ENCODE measurements around the gene RBM33. TPM values are rescaled to one million over a fixed set of nuclear protein-coding genes. Genes with fewer than 3 reads are reported as not detected.
A peak's percentile ranks its signal among the peaks of the same experiment; 100 is the strongest.

Gene RBM33
- total RNA-seq, 2 donors from 2014 or later: 74.7 to 76.1 TPM

DNA sequence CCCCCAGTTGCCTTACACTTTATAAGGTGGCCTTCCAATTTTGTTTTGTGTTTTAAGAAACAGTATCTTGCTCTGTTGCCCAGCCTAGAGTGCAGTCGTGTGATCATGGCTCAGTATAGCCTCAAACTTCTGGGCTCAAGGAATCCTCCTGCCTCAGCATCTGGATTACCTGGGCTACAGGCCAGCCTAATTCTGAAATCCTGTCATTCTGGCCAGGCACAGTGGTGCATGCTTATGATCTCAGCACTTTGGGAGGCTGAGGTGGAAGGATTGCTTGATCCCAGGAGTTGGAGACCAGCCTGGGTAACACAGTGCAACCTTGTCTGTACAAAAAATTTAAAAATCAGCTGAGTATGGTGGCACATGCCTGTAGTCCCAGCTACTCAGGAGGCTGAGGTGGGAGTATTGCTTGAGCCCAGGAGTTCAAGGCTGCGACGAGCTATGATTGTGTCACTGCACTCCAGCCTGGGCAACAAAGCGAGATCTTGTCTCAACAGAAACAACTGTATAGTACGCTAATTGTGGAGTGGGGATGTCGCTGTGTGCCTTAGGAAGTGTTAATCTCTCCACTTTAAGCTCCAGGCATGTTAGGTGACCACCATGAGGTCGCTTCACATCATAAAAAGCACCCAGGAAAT is 24.7 kb upstream of the RBM33 start:
- no peak for ATAC-seq
- no peak for DNase-seq (ENCODE audit: low spot score in 2 of 2)
- peaks cover 7% of the 10 kb centered on the region in 2 donors for H3K9me3 Mint-ChIP-seq
- no peak overlapping the region for H3K27ac Mint-ChIP-seq
- H3K36me3 Mint-ChIP-seq: peaks cover 6 to 24% of the 10 kb centered on the region in 2 donors

DNA sequence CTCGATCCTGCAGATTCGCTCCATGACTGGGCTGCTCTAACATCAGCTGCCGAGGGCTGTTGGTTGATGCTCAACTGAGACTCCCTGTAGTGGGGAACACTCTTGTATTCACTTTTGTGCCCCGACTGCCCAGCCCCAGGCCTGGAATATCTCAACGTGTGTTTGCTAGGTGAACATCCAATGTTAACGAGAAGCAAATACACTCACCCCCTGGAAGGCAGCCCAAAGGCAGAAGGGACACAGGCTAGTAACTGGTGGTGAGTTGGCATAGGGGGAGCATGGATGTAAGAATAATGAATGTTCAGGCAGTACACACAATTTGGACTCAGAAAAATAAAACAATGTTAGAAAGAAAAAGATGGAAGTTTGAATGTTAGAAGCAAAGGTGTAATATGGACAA is 24.0 kb upstream of the RBM33 start:
- no peak overlapping the region for H3K27ac Mint-ChIP-seq
- peaks cover 0 to 16% of the 10 kb centered on the region in 2 donors for H3K36me3 Mint-ChIP-seq
- no peak for ATAC-seq
- H3K9me3 Mint-ChIP-seq: no peaks in the 10 kb centered on the region
- no peak for DNase-seq (ENCODE audit: low spot score in 2 of 2)

DNA sequence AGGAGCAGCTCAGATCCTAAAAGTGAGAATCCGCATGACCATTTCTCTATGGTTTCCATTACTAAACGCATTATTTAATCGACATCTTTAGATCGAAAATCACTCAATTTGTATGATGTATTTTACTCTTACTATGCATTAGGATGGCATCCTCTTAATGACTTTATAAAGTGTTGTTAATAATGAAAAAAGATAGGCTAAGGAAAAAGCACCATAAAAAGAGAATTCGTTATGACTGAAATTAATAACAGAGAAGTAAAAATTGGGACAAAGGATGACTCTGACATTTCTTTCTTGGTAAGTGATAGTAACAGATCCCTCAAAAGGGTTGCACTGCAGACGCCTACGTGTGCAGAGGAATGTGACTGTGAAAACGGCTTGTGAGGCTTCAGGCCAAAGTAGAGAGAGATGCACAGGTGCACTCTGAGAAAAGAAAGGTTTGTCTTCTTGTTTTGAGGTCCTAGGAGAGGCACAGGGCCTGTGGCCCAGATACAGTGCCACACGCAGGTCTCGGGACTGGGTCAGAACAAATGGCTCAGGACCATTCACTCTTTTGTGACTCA is 23.0 kb upstream of the RBM33 start:
- Mint-ChIP-seq H3K27ac (no peak overlapping the region), H3K36me3 (peaks cover 0 to 6% of the 10 kb centered on the region in 2 donors), H3K9me3 (no peaks in the 10 kb centered on the region)
- DNase-seq (ENCODE audit: low spot score in 2 of 2) (no peak), ATAC-seq (no peak)

DNA sequence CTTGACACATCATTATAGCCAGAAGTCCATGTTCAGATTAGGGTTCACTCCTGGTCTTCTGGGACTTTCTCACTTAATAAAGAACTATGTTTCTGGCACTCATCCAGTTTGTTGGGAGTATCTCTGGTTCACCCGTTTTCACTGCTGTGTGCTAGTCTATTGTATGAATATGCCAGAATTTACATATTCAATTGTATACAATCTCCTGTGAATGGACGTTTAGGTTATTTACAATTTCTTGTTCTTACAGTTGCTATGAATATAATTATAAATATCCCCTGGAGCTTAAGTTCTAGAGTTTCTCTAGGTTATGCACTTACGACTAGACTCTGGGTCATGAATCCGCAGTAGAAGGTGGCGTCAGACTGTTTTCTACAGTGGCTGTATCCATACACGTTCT is 20.0 kb upstream of the RBM33 start:
- H3K9me3 Mint-ChIP-seq: peaks cover 4% of the 10 kb centered on the region in 2 donors
- H3K27ac Mint-ChIP-seq: no peak overlapping the region
- no peak for DNase-seq (ENCODE audit: low spot score in 2 of 2)

DNA sequence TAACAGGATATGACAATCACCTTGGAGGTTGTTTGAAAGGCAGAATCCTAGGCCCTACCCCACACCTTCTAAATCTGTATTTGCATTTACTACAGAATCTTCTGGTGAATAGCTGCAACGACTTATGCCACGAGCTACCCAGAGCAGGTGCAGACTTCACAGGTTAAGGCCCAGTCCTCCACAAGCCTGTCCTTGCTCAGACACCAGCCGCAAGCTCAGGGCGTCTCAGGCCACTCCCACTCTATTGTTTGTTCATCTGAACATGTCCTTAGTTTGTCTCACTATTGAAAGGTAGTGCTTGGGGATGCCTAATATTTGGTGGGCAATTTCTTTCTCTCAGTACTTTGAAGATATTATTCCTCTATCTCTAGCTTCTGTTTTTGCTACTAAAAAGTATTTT is 18.9 kb upstream of the RBM33 start:
- DNase-seq (ENCODE audit: low spot score in 2 of 2) (no peak), ATAC-seq (no peak)
- H3K9me3 Mint-ChIP-seq: peaks cover 11 to 13% of the 10 kb centered on the region in 2 donors
- no peak overlapping the region for H3K27ac Mint-ChIP-seq
- H3K36me3 Mint-ChIP-seq: peaks cover 7 to 8% of the 10 kb centered on the region in 2 donors

More for the DNA sequence above, 20.0 kb upstream of the RBM33 start:
- H3K36me3 Mint-ChIP-seq: no peaks in the 10 kb centered on the region
- ATAC-seq: no peak

DNA sequence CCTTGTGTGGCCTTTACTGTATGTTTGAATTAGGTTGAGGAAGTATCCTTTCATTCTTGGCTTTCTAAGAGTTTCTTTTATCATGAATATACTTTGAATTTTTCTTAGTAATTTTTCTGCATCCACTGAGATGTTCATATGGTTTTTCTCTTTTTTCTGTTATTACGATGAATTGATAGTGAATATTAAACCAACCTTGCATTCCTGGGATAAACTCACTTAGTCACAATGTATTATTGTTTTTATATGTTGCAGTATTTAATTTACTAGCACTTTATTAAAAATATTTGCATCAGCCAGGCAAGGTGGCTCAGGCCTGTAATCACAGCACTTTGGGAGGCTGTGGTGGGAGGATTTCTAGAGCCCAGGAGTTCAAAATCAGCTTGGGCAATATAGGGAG is 15.3 kb upstream of the RBM33 start:
- ATAC-seq: no peak
- no peak overlapping the region for H3K27ac Mint-ChIP-seq

DNA sequence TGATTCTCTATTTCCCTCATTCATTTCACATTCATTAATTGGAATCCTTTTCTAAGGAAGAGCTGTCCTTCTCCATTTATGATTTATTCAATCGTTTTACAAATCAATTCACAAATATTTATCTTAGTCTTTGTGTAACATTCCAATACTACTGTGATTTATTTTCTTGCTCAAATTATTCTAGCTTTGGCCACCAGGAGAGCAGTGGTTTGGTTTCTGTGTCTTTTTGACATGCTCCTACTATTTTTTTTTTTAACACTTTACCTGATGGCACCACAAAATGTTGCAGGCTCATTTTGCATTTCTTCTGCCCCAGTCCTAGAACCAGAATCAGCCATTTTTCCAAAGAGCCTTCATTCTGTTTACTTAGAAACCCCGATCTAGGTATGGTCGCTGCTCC is 13.3 kb upstream of the RBM33 start:
- Mint-ChIP-seq H3K36me3 (peaks cover 7 to 15% of the 10 kb centered on the region in 2 donors), H3K27ac (no peak overlapping the region), H3K9me3 (peaks cover 20 to 23% of the 10 kb centered on the region in 2 donors)

More for the DNA sequence above, 15.3 kb upstream of the RBM33 start:
- peaks cover 7 to 15% of the 10 kb centered on the region in 2 donors for H3K36me3 Mint-ChIP-seq
- peaks cover 19 to 23% of the 10 kb centered on the region in 2 donors for H3K9me3 Mint-ChIP-seq
- no peak for DNase-seq (ENCODE audit: low spot score in 2 of 2)

DNA sequence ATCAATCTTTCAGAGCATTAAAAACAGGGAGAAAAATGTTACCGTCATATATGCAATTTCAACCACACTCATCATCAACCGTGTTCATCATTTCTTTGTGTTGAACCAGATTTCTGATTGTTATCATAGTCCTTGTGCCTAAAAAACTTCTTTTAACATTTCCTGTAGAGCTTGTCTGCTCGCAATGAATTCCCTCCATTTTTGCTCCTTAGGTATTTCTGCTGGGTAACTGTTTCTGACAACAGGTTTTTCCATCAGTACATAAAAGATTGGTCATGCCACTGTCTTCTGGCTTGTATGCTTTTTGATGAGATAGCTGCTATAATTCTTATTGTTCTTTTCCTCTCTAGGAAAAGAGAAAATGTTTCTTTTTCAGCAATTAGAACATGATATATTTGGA is 8.6 kb upstream of the RBM33 start:
- DNase-seq (ENCODE audit: low spot score in 2 of 2): no peak
- Mint-ChIP-seq H3K9me3 (peaks cover 24 to 28% of the 10 kb centered on the region in 2 donors), H3K36me3 (peaks cover 28 to 30% of the 10 kb centered on the region in 2 donors), H3K27ac (no peak overlapping the region)
- no peak for ATAC-seq

More for the DNA sequence above, 13.3 kb upstream of the RBM33 start:
- ATAC-seq (no peak), DNase-seq (ENCODE audit: low spot score in 2 of 2) (no peak)

DNA sequence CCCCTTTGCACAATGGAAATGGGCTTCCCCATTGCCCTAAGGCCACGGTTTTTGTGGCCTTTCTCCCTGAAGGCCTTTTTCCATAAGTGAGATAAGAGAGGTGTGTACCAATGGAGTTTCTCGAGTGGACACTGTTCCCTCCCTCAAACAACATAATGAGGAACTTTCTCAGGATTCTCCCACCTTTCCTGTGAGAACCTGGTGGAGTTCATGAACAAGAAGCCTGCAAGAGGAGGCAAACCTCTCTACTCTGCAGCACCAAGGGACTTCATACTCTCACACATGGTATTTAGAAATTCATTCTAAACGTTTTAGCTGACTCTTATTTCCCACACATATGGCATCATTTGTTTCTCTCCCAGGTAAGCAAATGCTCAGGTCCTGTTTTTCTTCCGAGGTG is 7.3 kb upstream of the RBM33 start:
- no peak for ATAC-seq
- H3K27ac Mint-ChIP-seq: no peak overlapping the region

DNA sequence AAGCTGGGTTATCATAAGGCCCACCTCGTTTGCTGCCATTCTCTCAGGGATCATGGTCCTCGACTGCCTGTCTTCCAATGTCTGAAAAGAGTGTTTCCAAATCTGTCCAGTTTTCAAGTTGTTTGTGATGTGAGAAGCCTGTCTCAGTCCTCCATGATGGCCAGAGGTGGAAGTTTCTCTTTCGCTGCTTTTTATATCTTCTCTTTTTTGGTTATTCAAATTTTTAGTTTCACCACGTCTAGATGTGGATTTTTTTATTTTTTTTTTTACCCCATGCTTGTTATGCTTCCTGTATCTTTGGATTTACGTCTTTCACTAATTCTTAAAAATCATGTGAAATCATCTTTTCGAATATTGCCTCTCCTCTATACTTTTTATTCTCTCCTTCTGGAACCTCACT is 6.1 kb upstream of the RBM33 start:
- no peak for ATAC-seq
- no peak for DNase-seq (ENCODE audit: low spot score in 2 of 2)
- H3K9me3 Mint-ChIP-seq: peaks cover 18 to 24% of the 10 kb centered on the region in 2 donors
- H3K36me3 Mint-ChIP-seq: peaks cover 39 to 52% of the 10 kb centered on the region in 2 donors
- H3K27ac Mint-ChIP-seq: no peak overlapping the region

More for the DNA sequence above, 7.3 kb upstream of the RBM33 start:
- DNase-seq (ENCODE audit: low spot score in 2 of 2): no peak
- H3K36me3 Mint-ChIP-seq: peaks cover 41 to 43% of the 10 kb centered on the region in 2 donors
- peaks cover 21 to 24% of the 10 kb centered on the region in 2 donors for H3K9me3 Mint-ChIP-seq

DNA sequence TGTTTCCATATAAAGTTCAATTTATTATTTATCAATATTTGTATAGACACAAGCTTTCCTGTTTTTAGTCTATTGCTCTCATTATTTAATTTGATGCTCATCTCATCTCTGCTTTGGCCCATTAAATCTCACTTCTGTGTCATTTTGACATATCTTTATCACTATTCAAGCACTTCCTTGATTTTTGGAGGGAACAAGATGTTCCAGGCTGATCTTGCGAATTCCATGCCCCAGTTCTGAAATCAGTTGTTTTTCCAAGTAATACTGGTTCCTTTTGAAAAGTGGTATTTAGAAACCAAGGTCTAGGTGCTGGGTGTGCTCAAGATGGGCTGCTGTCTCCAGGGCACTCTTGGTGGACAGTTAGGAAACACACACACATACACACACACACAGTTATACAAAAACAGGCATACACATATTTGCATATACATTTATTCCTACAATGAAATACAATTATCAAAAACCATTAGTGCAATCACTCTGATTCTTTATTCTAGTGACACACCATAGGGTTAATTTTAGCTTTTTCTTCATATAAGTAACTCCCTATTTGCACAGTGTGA is 4.4 kb upstream of the RBM33 start:
- Mint-ChIP-seq H3K36me3 (peaks cover 52 to 64% of the 10 kb centered on the region in 2 donors), H3K9me3 (peaks cover 17 to 20% of the 10 kb centered on the region in 2 donors), H3K27ac (no peak overlapping the region)
- DNase-seq (ENCODE audit: low spot score in 2 of 2) (no peak), ATAC-seq (no peak)

DNA sequence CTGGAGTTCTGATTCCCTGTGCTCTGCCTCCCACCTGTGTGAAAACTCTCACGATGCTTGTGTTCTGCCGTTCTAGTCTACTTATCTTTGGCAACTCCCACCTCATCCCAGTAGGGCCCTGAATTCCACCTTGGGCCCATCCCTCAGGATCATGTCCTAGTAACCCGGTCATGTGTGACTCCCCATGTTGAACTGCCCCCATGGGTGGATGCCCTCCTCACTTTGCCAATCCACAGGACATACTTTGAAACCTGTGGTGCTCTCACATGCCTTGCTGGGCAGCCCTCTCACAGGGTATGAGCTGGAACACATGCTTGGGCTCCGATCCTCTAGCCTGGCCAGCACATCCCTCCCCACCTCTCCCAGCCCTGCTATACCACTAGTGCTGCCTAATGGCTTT is 3.8 kb upstream of the RBM33 start:
- DNase-seq (ENCODE audit: low spot score in 2 of 2) (no peak), ATAC-seq (no peak)
- peaks cover 58 to 70% of the 10 kb centered on the region in 2 donors for H3K36me3 Mint-ChIP-seq
- peaks cover 17 to 20% of the 10 kb centered on the region in 2 donors for H3K9me3 Mint-ChIP-seq
- H3K27ac Mint-ChIP-seq: no peak overlapping the region

DNA sequence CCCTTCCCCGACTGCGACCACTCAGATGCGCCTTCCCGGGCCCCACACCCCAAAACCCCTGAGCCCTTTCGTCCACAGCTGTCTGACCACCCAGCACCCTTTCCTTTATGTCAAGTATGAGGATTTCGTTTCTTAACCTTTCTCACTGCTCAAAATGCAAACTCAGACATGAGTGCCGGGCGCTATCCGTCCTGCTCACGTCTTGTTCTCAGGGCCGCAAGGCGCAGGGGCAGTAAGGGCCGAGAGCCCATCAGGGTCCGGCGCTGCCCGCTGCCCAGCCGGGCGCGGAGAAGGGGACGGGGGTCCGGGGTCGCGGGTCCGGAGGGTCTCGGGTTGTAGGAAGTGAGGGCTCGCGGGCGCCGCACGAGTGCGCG is 670 bp upstream of the RBM33 start:
- peak in 1 of 2 donors; percentile 31 for ATAC-seq
- peaks cover 64 to 77% of the 10 kb centered on the region in 2 donors for H3K36me3 Mint-ChIP-seq

DNA sequence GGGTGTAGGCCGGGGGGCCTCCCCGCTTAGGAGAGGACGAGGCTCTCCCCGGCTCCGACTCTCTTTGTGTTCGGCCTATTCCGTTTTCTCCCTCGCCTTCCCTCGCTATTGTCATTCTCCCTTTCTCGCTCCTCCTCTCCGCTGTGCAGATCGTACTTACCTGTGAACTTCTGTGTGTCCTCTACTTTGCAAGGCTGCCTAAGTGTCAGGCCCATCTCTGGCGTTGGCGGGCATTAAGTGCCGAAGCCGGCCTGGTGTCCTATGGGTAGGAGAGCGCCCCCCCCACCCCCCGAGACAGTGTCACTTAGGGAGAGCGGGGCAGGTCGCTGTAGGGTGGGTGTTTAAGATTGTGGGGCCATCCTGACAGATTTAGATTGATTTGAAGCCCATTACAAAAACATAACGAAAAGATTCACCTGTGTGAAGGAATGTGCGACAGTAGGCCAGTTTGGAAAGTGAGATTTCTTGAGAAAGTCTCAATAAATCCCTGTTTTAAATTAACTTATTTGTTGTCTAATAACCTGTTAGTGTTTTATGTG is 579 bp downstream of the RBM33 start:
- DNase-seq (ENCODE audit: low spot score in 2 of 2) (peak; percentile 23 to 61), ATAC-seq (peak; percentile 21 to 59)
- peaks cover 0 to 19% of the 10 kb centered on the region in 2 donors for H3K9me3 Mint-ChIP-seq
- H3K36me3 Mint-ChIP-seq: peaks cover 65 to 77% of the 10 kb centered on the region in 2 donors
- peak overlapping the region; percentile 96 to 100 for H3K27ac Mint-ChIP-seq

More for the DNA sequence above, 670 bp upstream of the RBM33 start:
- peak overlapping the region; percentile 96 to 98 for H3K27ac Mint-ChIP-seq
- DNase-seq (ENCODE audit: low spot score in 2 of 2): no peak
- H3K9me3 Mint-ChIP-seq: peaks cover 4 to 16% of the 10 kb centered on the region in 2 donors

DNA sequence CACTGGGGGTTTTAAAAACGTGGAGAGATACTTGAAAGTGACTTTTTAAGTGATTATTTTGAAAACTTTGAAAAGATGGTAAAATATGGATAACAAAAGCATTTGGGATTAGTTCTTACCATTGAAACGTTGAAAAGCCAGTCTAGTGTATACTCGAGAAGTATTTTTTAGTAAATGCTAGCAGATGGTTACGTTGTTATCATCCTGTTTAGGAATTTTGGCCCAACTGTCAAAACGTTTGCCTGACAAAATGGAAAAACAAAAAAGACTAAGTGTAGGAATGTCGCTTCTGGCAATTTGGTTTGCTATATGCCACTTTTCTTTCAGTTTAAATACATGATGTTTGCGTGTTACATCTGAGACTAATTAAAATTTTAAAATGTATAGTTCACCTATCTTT is 1.2 kb downstream of the RBM33 start:
- ATAC-seq (no peak), DNase-seq (ENCODE audit: low spot score in 2 of 2) (no peak)
- H3K9me3 Mint-ChIP-seq: peaks cover 0 to 20% of the 10 kb centered on the region in 2 donors
- peaks cover 62 to 73% of the 10 kb centered on the region in 2 donors for H3K36me3 Mint-ChIP-seq
- peak overlapping the region; percentile 96 to 100 for H3K27ac Mint-ChIP-seq

DNA sequence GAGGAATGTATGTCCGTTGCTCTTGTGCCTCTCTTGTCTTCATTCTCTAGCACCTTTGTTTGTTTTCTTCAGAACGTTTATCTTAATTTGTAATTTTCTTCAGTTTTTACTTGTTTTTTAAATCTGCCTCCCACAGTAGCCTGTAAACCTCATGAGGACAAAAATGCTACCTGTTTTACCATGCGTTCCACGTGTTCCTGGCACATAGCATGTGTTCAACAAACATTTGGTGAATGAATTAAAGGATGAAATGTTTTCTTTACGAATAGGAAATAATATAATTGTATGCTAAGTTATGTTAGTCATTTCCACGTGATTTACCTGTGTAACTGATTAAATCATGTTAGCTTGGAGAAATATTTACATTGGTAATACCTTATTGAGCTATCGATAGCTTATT is 2.2 kb downstream of the RBM33 start:
- no peak for ATAC-seq
- H3K9me3 Mint-ChIP-seq: peaks cover 0 to 20% of the 10 kb centered on the region in 2 donors
- H3K36me3 Mint-ChIP-seq: peaks cover 52 to 63% of the 10 kb centered on the region in 2 donors
- peak overlapping the region in 1 of 2 donors; percentile 96 for H3K27ac Mint-ChIP-seq
- DNase-seq (ENCODE audit: low spot score in 2 of 2): no peak

DNA sequence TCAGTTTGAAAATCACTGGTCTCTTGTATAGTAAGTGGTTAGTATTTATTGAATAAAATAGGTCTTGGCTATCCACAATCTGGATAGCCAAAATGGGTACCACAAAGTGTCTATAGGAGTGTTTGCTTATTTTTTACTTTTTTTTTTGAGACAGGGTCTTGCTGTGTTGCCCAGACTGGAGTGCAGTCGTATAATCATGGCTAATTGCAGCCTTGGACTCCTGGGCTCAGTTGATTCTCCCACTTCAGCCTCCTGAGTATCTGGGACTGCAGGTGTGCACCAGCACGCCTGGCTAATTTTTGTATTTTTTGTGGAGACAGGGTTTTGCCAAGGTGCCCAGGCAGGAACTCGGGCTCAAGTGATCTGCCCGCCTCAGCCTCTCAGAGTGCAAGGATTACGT is 2.8 kb downstream of the RBM33 start:
- no peak overlapping the region for H3K27ac Mint-ChIP-seq
- peaks cover 47 to 58% of the 10 kb centered on the region in 2 donors for H3K36me3 Mint-ChIP-seq
- no peak for ATAC-seq
- DNase-seq (ENCODE audit: low spot score in 2 of 2): no peak
- peaks cover 0 to 20% of the 10 kb centered on the region in 2 donors for H3K9me3 Mint-ChIP-seq
